Fibroblast of lung (primary cell): ENCODE results near the gene KLK7. TPM values are rescaled to one million over a fixed set of nuclear protein-coding genes. Genes with fewer than 3 reads are reported as not detected.

Experiments used
- DNase-seq, 2 donors: peaks; one replicate each; pipeline versions ENCODE4 v3.0.0 to v3.0.0-alpha.2; 2010; ENCODE audit warnings: low read depth in 2 of 2
- H2AFZ ChIP-seq: 2 replicates; pipeline ENCODE4 v1.5.1; 2012; ENCODE audit warnings: low read length, control low read depth, inconsistent platforms
- H3K27ac ChIP-seq: 2 replicates; pipeline ENCODE4 v1.5.1; 2011; ENCODE audit warnings: low read length, control low read depth; ENCODE audit not compliant: insufficient read depth
- H3K27me3 ChIP-seq: 2 replicates; pipeline ENCODE4 v1.5.1; 2011; ENCODE audit warnings: mild to moderate bottlenecking, low read length; ENCODE audit not compliant: control insufficient read depth, insufficient read depth
- H3K36me3 ChIP-seq: 2 replicates; pipeline ENCODE4 v1.5.1; 2011; ENCODE audit warnings: low read length; ENCODE audit not compliant: control insufficient read depth, insufficient read depth
- H3K4me1 ChIP-seq: 2 replicates; pipeline ENCODE4 v1.5.1; 2011; ENCODE audit warnings: low read length; ENCODE audit not compliant: control insufficient read depth, insufficient read depth; ENCODE audit errors: extremely low read depth
- H3K4me2 ChIP-seq: 2 replicates; pipeline ENCODE4 v1.5.1; 2011; ENCODE audit warnings: low read length, control low read depth; ENCODE audit not compliant: insufficient read depth; ENCODE audit errors: extremely low read depth
- H3K4me3 ChIP-seq, 4 experiments: fragments of 200-600 bp in 1 of 4; sonication (generic) in 1 of 4; replicated peaks in 1 of 4; 2 replicates each; pipeline ENCODE4 v1.5.1; 2011 to 2016; ENCODE audit warnings: low read length in 4 of 4, low read depth in 3 of 4, mild to moderate bottlenecking in 3 of 4, control low read depth in 2 of 4, inconsistent platforms in 1 of 4, mixed read lengths in 1 of 4; ENCODE audit not compliant: insufficient read depth in 1 of 4; ENCODE audit errors: control extremely low read depth in 1 of 4
- H3K79me2 ChIP-seq: 2 replicates; pipeline ENCODE4 v1.5.1; 2012; ENCODE audit warnings: mild to moderate bottlenecking, low read length, inconsistent platforms; ENCODE audit not compliant: control insufficient read depth, insufficient read depth
- H3K9ac ChIP-seq: 2 replicates; pipeline ENCODE4 v1.5.1; 2011; ENCODE audit warnings: mild to moderate bottlenecking, low read length, control low read depth; ENCODE audit not compliant: insufficient read depth
- H3K9me3 ChIP-seq: 2 replicates; pipeline ENCODE4 v1.5.1; 2012; ENCODE audit warnings: low read depth, low read length; ENCODE audit not compliant: control insufficient read depth, insufficient read depth
- H4K20me1 ChIP-seq: 2 replicates; pipeline ENCODE4 v1.5.1; 2011; ENCODE audit warnings: low read length; ENCODE audit not compliant: control insufficient read depth, insufficient read depth; ENCODE audit errors: extremely low read depth
- CTCF ChIP-seq, 2 donors: IDR thresholded peaks in 1 of 2; conservative IDR thresholded peaks in 1 of 2; 1 replicate in 1 of 2; 2 replicates in 1 of 2; pipeline ENCODE4 v1.5.1; 2011 to 2012; ENCODE audit warnings: low read length in 2 of 2, control low read depth in 1 of 2, inconsistent platforms in 1 of 2, low read depth in 1 of 2, mild to moderate bottlenecking in 1 of 2
- EZH2 ChIP-seq: IDR thresholded peaks from 2 replicates; pipeline ENCODE4 v1.5.1; 2012; ENCODE audit warnings: low read length, control low read depth, mild to moderate bottlenecking; ENCODE audit errors: missing control alignments
- polyA plus RNA-seq, 2 donors: library from polyadenylated mRNA; depleted of rRNA in 1 of 2; stranded (reverse) in 1 of 2; unstranded in 1 of 2; fragments of >200 nt; gene quantifications; 2 replicates each; pipeline ENCODE4 v1.2.1, GENCODE V29; 2011 to 2012; ENCODE audit warnings: missing spikeins in 1 of 2
- total RNA-seq: library from RNA; depleted of rRNA; stranded (reverse); fragments of >200 nt; gene quantifications from 2 replicates; pipeline ENCODE4 v1.2.1, GENCODE V29; 2014

Gene KLK7
- total and polyA plus RNA-seq, 2 donors (not counting 1 experiment from before 2014, with no cell fraction given) = not detected

- TF ChIP-seq CTCF (conservative IDR thresholded peaks at IDR 0.05 in 1 of 2, IDR thresholded peaks at IDR 0.05 in 1 of 2; ENCODE audit: low read depth in 1 of 2, low read length in 2 of 2) = no peak
- TF ChIP-seq EZH2 = no peak
- no peaks in the 10 kb centered on the region for H4K20me1 ChIP-seq
- H3K9me3 ChIP-seq = no peaks in the 10 kb centered on the region
- H3K4me1 ChIP-seq = no peaks in the 10 kb centered on the region
- H3K4me3 ChIP-seq = no peak overlapping the region
- H3K79me2 ChIP-seq = no peaks in the 10 kb centered on the region
- H3K36me3 ChIP-seq = no peaks in the 10 kb centered on the region
- no peak overlapping the region for H3K9ac ChIP-seq
- no peak overlapping the region for H2AFZ ChIP-seq
- no peak for DNase-seq
- no peak overlapping the region for H3K4me2 ChIP-seq
- H3K27ac ChIP-seq = no peak overlapping the region
- H3K27me3 ChIP-seq = no peaks in the 10 kb centered on the region
These were observed 1.5 kb downstream of the KLK7 start for GRCh38 chr19:50982186-50982585.

DNA sequence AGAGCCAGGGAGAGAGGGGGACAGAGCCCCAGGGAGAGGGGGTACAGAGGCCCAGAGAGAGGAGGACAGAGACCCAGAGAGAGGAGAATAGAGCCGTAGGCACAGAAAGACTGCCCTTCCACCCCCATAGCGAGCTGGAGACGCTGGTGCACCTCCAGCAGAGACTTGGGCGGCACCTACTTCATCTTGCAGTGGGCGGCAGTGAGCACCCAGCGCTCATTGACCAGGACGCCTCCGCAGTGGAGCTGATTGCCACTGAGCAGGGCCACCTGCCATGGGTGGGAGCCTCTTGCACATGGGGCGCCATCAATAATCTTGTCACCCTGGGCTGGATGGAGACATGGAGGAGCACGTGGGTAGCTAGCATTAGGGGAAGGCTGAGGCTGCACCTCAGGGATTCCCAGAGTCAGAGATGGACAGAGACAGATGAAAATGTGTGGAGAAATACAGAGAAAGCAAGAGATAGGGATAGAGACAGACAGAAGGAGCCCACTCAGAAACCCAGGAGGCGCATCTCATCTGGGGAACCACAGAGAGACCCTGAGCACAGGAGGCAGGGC is 2.0 kb downstream of the KLK7 start:
- H3K4me1 ChIP-seq = no peaks in the 10 kb centered on the region
- H3K36me3 ChIP-seq = no peaks in the 10 kb centered on the region
- no peak overlapping the region for H3K9ac ChIP-seq
- H2AFZ ChIP-seq = no peak overlapping the region
- H3K79me2 ChIP-seq = no peaks in the 10 kb centered on the region
- H3K4me3 ChIP-seq = no peak overlapping the region
- H3K27ac ChIP-seq = no peak overlapping the region
- H3K27me3 ChIP-seq = no peaks in the 10 kb centered on the region
- H3K9me3 ChIP-seq = no peaks in the 10 kb centered on the region
- H4K20me1 ChIP-seq = no peaks in the 10 kb centered on the region
- TF ChIP-seq EZH2 (no peak), CTCF (conservative IDR thresholded peaks at IDR 0.05 in 1 of 2, IDR thresholded peaks at IDR 0.05 in 1 of 2; ENCODE audit: low read depth in 1 of 2, low read length in 2 of 2) (no peak)
- DNase-seq = no peak
- H3K4me2 ChIP-seq = no peak overlapping the region

DNA sequence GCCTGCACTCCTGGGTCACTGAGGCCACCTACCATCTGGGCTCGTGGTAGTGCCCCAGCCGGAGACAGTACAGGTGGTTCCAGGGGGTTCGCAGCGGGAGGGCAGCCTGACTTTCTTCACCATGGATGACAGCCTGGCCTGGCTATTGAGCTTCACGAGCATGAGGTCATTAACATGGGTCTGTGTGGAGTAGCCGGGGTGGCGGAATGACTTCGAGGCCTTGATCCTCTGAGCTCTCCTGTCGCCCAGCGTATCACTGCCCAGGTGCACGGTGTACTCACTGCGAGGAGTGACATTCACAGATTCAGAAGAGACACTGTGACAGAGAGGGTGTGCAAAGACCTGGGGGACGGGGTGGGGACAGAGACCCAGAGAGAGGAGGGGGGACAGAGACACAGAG is 3.5 kb downstream of the KLK7 start:
- H3K9ac ChIP-seq = no peak overlapping the region
- no peak overlapping the region for H3K27ac ChIP-seq
- DNase-seq = no peak
- H3K4me3 ChIP-seq = no peak overlapping the region
- H3K4me1 ChIP-seq = no peaks in the 10 kb centered on the region
- H4K20me1 ChIP-seq = no peaks in the 10 kb centered on the region
- no peaks in the 10 kb centered on the region for H3K79me2 ChIP-seq
- no peaks in the 10 kb centered on the region for H3K27me3 ChIP-seq
- H3K4me2 ChIP-seq = no peak overlapping the region
- no peak overlapping the region for H2AFZ ChIP-seq
- TF ChIP-seq CTCF (conservative IDR thresholded peaks at IDR 0.05 in 1 of 2, IDR thresholded peaks at IDR 0.05 in 1 of 2; ENCODE audit: low read depth in 1 of 2, low read length in 2 of 2) (no peak), EZH2 (no peak)
- H3K36me3 ChIP-seq = no peaks in the 10 kb centered on the region
- no peaks in the 10 kb centered on the region for H3K9me3 ChIP-seq
